ENCODE results near the gene IFI27. TPM values are rescaled to one million over a fixed set of nuclear protein-coding genes. Genes with fewer than 3 reads are reported as not detected.

IFI27 gene
- total RNA-seq, 1 experiment from 2014 or later: 2.6 TPM

GRCh38 chr14:94101748-94102147, 8.8 kb upstream of the IFI27 start:
- Histone ChIP-seq H3K27me3 (replicated peaks; ENCODE audit: control insufficient read depth, insufficient read depth, low read length) (no peaks in the 10 kb centered on the region), H3K4me1 (no peaks in the 10 kb centered on the region), H3K4me3 (ENCODE audit: low read depth, low read length) (no peak overlapping the region), H3K36me3 (ENCODE audit: control insufficient read depth, insufficient read depth, low read length) (no peaks in the 10 kb centered on the region), H3K9me3 (no peaks in the 10 kb centered on the region)
- Mint-ChIP-seq H3K36me3 (ENCODE audit: insufficient read depth, unreplicated experiment) (peaks cover 4% of the 10 kb centered on the region), H3K27me3 (ENCODE audit: insufficient read depth, unreplicated experiment) (no peaks in the 10 kb centered on the region), H3K4me1 (ENCODE audit: low read depth, unreplicated experiment) (no peaks in the 10 kb centered on the region), H3K27ac (ENCODE audit: unreplicated experiment) (no peak overlapping the region), H3K4me3 (ENCODE audit: unreplicated experiment) (no peak overlapping the region), H3K9me3 (ENCODE audit: unreplicated experiment) (no peaks in the 10 kb centered on the region)
- CTCF ChIA-PET: interaction anchor here (0.6 kb wide), 1 partner anchor 25 kb away, joined by 3 read pairs; no protein-coding TSS in a partner anchor
- TF ChIP-seq CTCF (IDR thresholded peaks at IDR 0.05; ENCODE audit: insufficient read depth in 1 of 2, low read depth in 1 of 2, low read length in 1 of 2, severe bottlenecking in 1 of 2, unreplicated experiment in 1 of 2): no peak
- DNase-seq: no peak
- POLR2A ChIA-PET: no interaction called here
- no TSS peak for BruUV-seq (replicated peaks)
- intact Hi-C loops (cut with micrococcal nuclease; ENCODE audit: unreplicated experiment): no loop called here

- no peak overlapping the region for H3K4me3 Mint-ChIP-seq (ENCODE audit: unreplicated experiment)
- no peaks in the 10 kb centered on the region for H3K9me3 Mint-ChIP-seq (ENCODE audit: unreplicated experiment)
- no peaks in the 10 kb centered on the region for H3K36me3 ChIP-seq (ENCODE audit: control insufficient read depth, insufficient read depth, low read length)
- intact Hi-C loops (cut with micrococcal nuclease; ENCODE audit: unreplicated experiment): no loop called here
- no peaks in the 10 kb centered on the region for H3K9me3 ChIP-seq
- no peak for DNase-seq
- no peak overlapping the region for H3K4me3 ChIP-seq (ENCODE audit: low read depth, low read length)
- no peaks in the 10 kb centered on the region for H3K27me3 ChIP-seq (replicated peaks; ENCODE audit: control insufficient read depth, insufficient read depth, low read length)
- H3K27me3 Mint-ChIP-seq (ENCODE audit: insufficient read depth, unreplicated experiment): no peaks in the 10 kb centered on the region
- TF ChIP-seq CTCF (IDR thresholded peaks at IDR 0.05; ENCODE audit: insufficient read depth in 1 of 2, low read depth in 1 of 2, low read length in 1 of 2, severe bottlenecking in 1 of 2, unreplicated experiment in 1 of 2): no peak
- no TSS peak for BruUV-seq (replicated peaks)
- no peaks in the 10 kb centered on the region for H3K4me1 ChIP-seq
- no peaks in the 10 kb centered on the region for H3K4me1 Mint-ChIP-seq (ENCODE audit: low read depth, unreplicated experiment)
- ChIA-PET POLR2A (no interaction called here), CTCF (no interaction called here)
- no peak overlapping the region for H3K27ac Mint-ChIP-seq (ENCODE audit: unreplicated experiment)
- H3K36me3 Mint-ChIP-seq (ENCODE audit: insufficient read depth, unreplicated experiment): peaks cover 4% of the 10 kb centered on the region
Observed at GRCh38 chr14:94102768-94103482, 7.6 kb upstream of the IFI27 start.

GRCh38 chr14:94103554-94104150, 6.9 kb upstream of the IFI27 start:
- no peak overlapping the region for H3K27ac Mint-ChIP-seq (ENCODE audit: unreplicated experiment)

More at GRCh38 chr14:94103554-94104150, 6.9 kb upstream of the IFI27 start:
- BruUV-seq (replicated peaks): no TSS peak
- intact Hi-C loops (cut with micrococcal nuclease; ENCODE audit: unreplicated experiment): no loop called here
- ChIA-PET POLR2A (no interaction called here), CTCF (no interaction called here)
- Histone ChIP-seq H3K27me3 (replicated peaks; ENCODE audit: control insufficient read depth, insufficient read depth, low read length) (no peaks in the 10 kb centered on the region), H3K9me3 (no peaks in the 10 kb centered on the region), H3K4me1 (no peaks in the 10 kb centered on the region), H3K4me3 (ENCODE audit: low read depth, low read length) (no peak overlapping the region), H3K36me3 (ENCODE audit: control insufficient read depth, insufficient read depth, low read length) (no peaks in the 10 kb centered on the region)
- Mint-ChIP-seq H3K27me3 (ENCODE audit: insufficient read depth, unreplicated experiment) (no peaks in the 10 kb centered on the region), H3K4me3 (ENCODE audit: unreplicated experiment) (no peak overlapping the region), H3K36me3 (ENCODE audit: insufficient read depth, unreplicated experiment) (peaks cover 4% of the 10 kb centered on the region), H3K4me1 (ENCODE audit: low read depth, unreplicated experiment) (no peaks in the 10 kb centered on the region), H3K9me3 (ENCODE audit: unreplicated experiment) (no peaks in the 10 kb centered on the region)
- no peak for DNase-seq
- no peak for TF ChIP-seq CTCF (IDR thresholded peaks at IDR 0.05; ENCODE audit: insufficient read depth in 1 of 2, low read depth in 1 of 2, low read length in 1 of 2, severe bottlenecking in 1 of 2, unreplicated experiment in 1 of 2)

All from Caco-2 (cell line).